ENCODE results near the gene INO80E.

INO80E gene

GRCh38 chr16:29993191-29993902, 2.7 kb upstream of the INO80E start:
- DNase-seq = no peak

DNA sequence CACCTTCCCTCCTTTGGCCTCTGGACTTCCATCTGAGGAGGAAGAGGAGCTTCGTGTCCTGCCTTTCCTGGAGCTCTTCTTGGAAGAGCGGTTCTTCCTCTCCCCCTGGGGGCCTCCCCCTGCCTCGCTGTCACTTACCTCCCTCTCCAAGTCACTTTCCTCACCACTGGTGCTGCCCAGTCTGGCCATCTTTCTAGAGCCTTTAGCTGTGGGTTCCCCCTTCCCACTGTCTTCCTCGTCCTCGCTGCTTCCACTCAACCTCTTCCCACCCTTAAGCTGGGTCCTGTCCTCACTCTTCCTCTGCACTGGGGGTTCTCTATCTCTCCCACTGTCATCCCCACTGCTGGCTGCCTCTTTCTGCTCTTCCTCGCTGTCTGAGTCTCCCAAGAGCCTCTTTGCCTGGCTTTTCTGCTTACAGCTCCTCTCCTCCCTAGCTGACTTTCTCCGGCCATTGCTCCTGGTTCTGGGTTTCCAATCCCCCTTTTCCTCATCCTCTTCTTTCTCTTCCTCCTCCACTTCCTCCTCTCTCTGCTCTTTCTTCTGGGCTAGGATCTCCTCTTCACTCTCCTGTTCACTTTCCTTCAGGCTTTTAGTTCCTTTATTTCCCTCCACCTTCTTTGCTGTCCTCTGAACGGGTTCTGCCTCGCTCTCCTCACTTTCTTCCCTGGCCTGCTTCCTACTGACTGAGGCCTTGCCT, 2.0 kb upstream of the INO80E start:
- no peak for DNase-seq

GRCh38 chr16:29994600-29995323, 1.3 kb upstream of the INO80E start:
- DNase-seq = peak; percentile 77 to 84

GRCh38 chr16:29995324-29995910, 624 bp upstream of the INO80E start, which contains the start of gene HIRIP3:
HIRIP3 (minus strand) TSS chr16:29995617; CDS start chr16:29995605, 12 bp downstream.
- DNase-seq = peak; percentile 88 to 89

DNA sequence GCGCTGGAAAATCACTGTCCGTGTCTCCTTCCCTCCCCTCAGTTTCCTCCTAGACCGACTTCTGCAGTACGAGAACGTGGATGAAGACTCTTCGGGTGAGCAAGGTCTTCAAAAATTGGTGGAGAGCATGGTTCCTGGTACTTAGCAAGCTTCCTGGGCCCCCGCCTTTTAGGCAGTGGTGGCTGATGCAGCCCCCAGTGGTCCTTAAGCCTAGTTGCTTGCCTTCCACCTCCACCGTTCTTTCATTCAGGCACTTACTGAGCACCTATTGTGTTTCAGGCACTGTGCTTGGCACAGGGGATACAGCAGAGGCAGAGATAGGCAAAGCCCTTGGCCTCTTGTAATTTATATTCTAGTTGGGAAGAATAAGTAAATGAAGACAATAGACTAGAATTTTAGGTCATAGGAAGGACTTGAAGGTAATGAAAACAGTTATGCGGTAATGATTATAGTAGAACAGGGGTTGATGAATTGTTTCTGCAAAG, 767 bp downstream of the INO80E start:
- DNase-seq = no peak

DNA sequence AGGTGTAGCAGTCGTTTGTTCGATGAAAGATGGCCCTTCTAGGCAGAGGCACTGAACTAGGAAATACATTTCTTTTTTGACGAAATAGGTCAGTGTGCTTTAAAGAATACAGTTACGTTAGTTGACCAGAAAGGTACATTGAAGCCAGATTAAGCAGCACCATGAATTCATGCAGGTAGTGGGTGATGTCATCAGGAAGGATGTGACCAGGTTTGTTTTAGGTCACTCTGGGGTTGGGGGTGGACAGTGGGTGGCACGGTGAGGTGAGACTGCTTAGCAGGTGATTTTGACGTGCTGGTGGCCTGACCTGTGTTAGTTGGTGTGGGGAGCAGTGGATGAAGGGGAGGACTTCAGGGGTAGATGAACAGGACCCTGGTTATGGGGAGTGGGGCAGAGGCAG, 3.6 kb downstream of the INO80E start:
- DNase-seq = no peak

DNA sequence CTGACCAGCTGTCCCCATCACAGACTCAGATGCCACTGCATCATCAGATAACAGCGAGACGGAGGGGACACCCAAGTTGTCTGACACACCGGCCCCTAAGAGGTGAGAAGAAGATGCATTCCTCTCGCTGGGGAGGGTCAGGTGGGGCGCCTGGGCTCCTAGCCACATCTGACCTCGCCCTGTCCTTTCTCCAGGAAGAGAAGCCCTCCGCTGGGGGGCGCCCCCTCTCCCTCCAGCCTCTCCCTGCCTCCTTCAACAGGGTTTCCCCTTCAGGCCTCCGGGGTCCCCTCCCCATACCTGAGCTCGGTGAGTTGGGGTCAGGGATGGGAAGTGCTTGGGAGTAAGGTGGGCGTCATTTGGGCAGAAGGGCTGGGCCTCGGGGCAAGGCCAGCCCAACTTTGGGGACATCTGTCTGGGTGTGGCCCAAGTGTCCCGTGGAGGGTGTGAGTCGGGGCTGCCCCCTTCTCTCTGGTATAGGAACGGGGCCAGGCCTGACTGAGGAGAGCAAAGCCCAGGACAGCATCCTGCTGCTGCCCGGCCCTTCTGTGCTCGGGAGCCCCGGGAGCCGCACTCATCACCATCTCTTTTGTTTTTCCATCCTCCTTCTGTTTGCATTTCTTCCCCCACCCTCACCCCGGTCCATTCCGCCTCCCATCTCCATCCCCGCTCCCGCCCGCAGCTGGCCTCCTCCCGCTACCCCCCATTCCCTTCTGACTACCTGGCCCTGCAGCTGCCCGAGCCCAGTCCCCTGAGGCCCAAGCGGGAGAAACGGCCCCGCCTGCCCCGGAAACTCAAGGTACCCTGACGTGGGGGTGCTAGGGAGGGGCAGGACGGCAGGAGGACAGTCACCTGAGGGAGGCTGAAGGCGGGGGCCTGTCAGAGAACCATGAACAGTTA, 4.9 kb downstream of the INO80E start:
- no peak for DNase-seq

DNA sequence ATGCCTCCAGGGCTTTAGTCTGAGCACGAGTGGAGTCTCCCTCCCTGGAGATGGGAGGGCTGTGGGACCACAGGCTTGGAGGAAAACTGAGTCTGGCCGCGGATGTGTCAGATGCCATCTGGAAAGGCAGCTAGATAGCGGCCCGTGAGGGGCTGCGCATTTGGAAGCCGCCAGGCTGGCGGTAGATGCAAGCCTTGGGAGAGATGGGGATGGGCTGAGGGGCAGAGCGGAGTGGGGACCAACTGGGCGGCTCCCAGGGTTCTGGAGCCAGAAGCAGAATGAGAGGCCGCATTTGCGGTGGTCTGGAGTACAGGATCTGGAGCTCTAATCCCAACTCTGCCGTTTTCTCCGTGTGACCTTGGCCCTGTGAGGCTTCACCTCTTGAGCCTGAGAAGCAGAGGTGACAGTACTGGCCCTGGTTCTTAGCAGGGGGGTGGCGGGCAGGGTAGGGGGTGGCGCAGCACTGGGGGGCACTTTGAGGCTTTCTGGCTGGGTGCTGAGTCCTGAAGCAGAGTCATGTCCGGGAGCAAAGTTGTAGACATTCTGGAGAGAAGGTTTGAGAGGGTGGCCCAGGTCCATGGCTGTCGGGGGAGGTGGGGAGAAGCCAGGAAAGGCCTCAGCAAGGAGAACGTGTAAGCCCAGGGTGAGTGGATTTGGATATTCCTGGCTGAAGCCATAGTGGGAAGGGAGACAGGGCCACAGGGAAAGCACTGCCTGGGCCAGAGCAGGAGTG, 6.7 kb downstream of the INO80E start:
- DNase-seq = no peak

DNA sequence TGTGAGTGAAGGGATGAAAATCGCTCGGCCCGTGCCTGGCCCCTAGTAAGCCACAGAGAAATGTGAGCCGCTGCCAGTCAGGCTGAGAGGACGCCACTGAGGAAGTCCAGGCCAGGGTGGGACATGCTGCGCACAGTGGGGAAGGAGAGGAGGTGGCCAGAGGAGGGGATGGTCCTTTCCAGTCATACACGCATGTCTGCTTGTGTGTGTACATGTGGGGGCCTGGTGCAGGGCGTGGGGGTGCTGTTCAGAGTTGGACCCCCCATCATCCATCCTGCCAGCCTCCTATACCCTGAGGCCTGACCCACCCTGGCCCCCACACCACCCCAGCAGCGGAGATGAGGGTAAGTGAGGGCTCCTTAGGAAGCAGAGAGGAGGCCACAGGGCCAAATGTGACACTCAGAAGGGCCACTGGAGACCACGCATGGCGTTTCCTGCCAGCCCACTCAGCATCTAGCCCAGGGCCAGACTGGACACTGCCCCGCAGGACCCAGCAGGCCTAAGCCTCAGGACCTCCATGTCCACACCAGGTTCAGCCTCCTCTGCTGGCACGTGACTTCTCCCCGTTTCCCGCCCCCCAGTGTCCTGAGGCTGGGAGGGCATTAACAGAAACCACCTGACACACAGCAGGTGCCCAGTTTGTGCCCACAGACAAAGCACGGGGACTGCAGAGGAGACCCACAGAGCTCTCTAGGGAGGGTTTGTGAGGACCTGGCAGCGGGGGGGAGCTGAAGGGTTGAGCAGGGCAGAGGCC, 7.8 kb downstream of the INO80E start:
- DNase-seq = no peak

- DNase-seq = no peak
Measured at GRCh38 chr16:30004424-30004776, 8.4 kb downstream of the INO80E start.

- DNase-seq = no peak
Measured at GRCh38 chr16:30004811-30005242, 8.8 kb downstream of the INO80E start.

DNA sequence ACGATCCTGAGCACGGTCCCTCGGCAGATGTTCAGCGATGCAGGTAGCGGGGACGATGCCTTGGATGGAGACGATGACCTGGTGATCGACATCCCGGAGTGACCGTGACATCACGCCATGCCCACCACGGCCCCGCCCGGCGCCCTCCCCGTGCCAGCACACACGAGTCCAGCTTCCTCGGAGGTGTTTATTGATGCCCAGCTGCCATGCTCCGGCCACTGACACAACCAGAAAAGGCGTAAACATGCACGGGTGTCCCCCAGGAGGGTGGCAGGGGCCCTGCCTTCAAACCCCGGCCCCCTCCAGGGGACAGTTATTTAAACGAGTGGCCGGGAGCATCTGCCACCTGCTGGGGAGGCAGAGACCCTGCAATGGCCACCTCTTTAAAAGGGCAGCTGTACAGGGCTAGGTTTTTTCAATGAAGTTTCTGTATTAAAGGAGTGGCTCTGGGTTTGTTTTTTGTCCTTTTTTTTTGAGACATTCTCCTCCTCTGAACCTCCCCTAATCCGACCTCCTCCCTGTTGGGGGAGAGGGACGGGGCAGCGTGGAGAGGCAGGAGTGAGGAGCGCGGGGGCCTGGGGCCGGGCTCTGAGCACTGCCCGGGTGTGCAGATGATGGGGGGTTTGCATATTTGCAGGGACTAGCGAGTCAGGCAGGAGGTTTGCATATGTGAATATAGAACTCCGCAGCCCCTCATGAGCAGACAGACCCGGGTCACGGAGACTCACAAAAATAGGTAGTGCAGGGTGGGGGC, 9.5 kb downstream of the INO80E start:
- DNase-seq = peak; percentile 40 to 47

DNA sequence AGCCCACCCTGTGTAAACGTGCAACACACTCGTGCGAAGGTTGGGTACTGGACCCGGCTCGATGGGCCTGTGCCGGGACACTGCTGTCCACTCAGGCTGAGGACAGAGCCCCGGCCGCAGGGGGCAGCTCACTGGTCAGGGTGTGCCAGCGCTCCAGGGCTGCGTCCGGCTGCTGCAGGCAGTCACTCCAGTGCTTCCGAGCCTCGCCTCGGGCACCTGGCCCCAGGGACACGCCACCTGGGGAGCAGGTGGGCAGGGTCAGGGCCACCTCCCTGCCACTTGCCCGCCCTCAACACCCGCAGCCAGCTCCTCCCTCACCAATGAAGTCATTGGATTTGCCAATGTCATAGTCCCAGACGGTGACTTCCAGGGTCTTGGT, 10.0 kb downstream of the INO80E start:
- DNase-seq = no peak

DNA sequence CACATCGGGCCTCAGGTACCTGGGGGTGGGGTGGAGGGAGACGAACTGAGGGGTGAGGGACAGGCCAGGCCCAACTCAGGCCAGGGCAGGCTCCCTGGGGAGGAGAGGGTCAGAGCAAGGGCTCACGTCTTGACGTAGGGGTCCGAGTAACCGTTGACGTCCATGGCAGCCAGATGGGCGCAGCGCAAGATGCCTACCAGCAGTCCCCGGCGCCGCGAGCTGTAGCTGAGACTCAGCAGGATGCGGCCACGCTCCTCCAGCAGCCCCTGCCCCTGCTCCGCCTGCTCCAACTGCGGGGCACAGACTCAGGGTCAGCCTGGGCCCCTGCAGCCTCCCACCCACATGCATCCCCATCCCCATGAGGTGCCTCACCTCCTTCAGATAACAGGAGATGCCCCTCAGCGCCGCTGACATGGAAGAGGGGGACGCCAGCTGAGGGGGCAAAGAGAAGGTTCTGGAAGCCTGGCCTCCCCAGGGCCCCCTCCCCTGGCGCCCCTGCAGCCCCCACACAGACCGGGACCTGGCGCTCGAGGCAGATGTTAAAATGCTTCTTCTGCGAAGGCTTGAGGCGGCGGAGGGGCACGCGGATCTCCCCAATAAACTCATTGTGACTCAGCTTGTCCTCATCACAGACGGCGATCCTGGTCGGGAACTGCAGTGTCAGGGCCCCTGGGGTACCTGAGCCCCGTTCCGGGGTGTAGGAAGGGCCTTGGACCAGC, 10.8 kb downstream of the INO80E start:
- DNase-seq = no peak

DNA sequence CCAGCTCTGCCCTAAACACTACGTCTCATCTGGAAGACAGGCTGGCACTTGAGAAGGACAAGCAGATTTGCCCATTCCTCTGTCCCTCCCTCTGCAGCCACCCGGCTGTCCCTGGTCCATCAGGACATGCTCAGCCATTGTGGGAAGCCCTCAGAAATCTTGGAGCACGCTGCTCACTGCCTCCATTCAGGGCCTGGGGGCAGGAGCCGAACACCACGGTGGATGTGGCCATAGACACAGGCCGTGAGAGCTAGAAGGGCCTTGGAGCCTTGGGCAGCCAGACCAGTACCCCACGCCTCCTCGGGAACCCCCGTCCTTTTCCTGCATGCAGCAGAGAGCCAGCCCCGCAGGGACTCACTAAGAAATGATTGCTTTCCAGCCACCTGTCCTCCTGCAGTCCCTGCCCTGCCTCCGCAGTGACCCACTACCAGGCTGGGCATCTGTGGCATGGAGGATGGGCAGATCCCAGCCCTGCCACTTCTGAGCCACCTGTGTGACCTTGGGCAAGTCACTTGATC, 11.4 kb downstream of the INO80E start:
- DNase-seq = no peak

- no peak for DNase-seq
Measured at GRCh38 chr16:30009085-30009862, 13.2 kb downstream of the INO80E start.

DNA sequence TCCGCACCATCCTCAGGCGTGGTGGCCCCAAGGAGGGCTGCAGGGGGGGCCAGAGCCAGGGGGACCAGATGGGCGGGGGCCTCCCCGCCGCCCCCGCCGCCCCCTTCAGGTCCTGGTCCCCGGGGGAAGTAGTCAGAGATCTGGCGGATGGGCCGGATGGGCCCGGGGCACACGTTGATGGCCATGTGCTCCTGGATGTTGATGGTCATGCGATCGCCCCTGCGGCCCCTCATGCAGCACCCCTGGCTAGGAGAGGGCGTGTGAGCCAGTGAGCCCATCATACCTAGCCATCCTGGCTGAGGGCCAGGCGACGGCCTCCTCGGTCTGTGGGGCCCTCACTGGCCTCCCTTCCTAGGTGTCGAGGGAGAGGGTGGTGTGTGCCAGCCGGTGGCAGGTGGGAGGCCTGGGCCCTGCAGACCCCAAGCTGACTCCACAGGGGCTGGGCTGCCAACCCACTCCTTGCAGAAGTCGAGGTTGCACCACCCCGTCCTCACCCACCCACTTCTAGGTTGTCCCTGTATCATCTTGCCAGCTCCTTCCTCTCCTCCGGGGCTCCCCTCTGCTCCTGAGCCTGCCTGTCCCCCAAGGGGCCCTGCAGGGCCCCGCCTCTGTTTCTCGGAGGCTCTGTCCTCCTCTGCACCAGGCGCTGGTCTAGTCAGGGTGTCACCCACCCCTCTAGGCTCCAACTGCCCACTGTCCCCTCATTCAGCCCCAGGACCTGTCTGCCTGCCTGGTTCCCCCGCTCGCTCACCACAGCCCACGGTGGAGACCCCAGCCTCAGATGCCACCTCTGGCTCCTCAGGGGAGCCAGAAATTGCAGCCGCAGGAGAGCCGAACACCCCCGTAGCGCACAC, 14.2 kb downstream of the INO80E start:
- DNase-seq = no peak
